D341Med (cell line): Measurements from ENCODE around the gene TIMM8A.
"Not testable (repeated sequence)": the region's sequence is repeated elsewhere in the genome, so short reads cannot be mapped to it uniquely, and the experiment has no call there.

Experiments
- DNase-seq: peaks from one replicate; pipeline ENCODE4 v3.0.0; 2012; ENCODE audit warnings: low spot score

Gene TIMM8A

DNA sequence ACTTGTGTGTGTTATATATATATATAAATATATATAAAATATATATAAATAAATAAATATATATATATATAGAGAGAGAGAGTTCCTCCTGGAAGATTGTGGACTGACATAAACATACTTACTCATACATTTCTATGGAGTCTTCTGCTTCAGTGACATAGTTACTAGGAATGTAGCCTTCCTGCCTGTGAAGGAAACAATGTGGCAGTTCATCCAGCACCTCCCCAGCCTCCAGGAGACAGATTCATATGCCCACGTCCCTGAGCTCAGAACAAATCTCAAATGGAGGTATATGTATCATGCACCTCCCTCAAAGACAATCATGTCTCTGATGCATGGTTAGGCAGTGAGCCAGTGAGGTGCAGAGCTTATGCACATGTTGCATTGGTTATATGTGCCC, 11.4 kb upstream of the TIMM8A start:
- no peak for DNase-seq

DNA sequence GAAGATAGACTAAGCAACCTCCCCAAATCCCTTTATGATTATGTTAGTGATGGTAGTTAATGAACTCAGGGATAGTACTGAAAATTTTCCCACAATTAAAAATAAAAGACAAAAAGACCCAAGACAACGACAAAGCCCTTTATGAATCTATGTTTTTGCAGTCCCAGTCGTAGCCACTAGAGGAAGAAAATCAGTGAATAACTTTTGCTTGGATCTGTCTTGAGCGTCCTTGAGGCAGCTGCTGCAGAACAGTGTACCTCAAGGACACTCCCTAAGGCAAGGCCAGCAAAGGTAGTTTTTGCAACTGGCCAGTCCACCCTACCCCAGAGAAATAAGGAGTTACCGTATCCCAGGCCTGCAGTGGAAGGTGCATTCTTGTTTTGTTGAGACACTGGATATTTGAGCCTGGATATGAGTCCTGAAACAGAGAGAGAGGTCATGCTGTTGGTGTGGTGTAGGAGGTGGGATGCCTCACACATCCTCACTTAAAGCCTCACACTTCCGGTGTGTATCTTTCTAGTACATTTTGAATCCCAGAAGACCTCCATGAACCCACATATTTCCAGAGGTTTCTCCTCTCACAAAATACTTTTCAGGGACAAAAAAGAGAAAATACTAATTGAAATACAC, 8.7 kb upstream of the TIMM8A start:
- peak; percentile 27 for DNase-seq

DNA sequence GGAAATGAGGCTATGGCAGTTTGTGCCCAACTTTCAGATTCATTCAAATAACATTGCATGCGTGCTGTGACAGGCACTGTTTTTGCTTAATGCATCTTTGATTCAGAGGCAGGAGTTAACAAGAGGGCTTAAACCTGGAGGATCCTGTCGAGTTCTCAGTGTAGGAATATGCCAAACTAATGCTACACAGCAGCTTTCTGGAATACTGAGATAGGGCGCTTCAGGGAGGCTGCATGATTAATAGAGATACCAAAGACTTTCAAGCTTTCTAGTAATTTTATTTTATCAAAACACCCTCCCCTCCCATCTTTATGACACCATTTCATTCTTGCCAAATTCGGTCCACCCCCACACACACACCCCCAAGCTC, 636 bp upstream of the TIMM8A start:
- DNase-seq, result no peak

DNA sequence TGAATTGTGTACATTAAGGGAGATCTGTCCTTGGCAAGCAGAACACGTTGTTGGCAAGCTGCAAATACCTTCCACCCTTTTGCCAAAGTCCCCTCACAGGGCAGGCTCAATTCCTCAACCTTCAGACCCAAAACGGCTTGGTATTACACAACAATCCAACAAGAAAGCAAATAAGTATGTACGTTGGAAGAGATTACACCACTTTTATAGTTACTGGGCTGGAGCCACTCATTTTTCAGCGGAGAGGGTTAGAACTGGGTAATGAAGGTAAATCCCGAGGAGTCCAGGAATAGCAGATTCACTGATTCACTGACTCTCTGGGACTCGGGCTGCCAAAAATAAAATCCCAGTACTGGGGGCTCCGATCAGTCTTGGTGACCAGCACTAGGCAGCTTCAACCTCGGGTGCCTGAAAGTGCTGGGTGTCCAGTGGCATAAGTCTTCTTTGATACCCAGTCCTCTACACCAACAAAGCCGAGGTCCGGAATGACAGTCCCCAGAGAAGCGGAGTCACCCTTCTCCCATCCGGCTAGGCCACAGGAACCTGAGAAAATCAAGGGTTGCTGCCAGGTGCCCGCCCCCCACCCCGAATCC, 587 bp downstream of the TIMM8A start:
- peak; percentile 45 for DNase-seq

DNA sequence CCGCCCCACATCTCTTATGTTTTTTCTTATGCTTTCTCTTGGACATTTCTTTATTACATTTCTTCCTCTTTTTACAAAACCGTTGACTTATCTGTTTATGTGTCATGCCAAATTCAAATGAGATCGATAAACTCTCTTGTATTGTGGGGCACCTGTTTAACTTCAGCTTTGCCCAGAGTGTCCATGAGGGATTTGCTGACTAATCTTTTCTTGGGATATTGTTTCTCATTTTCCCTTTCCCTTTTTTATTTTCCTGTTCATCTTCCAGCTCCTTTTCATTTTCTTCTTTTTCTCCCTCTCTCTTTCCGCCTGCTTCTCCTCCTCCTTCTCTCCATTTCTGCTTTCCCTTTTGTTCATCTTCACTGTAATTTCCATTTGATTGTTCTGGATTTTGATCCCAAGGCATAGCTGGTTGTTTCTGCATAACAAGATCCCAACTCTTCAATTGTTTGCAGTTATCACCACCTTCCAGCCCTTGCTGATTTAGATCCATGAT, 10.7 kb downstream of the TIMM8A start:
- no peak for DNase-seq

DNA sequence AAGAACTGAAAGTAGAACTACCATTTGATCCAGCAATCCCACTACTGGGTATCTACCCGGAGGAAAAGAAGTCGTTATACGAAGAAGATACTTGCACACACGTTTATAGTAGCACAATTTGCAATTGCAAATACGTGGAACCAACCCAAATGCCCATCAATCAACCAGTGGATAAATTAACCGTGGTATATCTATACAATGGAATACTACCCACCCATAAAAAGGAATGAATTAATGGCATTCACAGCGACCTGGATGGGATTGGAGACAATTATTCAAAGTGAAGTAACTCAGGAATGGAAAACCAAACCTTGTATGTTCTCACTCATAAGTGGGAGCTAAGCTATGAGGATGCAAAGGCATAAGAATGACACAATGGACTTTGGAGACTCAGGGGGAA, 14.2 kb downstream of the TIMM8A start:
- not testable (repeated sequence) for DNase-seq

DNA sequence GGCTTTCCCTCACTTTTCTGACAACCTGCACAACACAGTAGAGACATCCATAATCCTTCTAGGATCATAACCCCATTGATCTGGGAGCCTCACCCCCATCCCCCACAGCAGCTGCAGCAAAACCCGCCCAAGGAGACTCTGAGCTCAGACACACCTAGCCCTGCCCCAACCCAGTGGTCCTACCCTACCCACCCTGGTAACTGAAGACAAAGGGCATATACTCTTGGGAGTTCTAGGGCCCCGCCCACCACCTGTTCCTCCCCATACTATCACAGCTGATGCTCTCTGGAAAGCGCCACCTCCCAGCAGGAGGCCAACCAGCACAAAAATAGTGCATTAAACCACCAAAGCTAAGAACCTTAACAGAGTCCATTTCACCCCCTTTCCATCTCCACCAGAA, 21.9 kb downstream of the TIMM8A start:
- DNase-seq, result not testable (repeated sequence)

DNA sequence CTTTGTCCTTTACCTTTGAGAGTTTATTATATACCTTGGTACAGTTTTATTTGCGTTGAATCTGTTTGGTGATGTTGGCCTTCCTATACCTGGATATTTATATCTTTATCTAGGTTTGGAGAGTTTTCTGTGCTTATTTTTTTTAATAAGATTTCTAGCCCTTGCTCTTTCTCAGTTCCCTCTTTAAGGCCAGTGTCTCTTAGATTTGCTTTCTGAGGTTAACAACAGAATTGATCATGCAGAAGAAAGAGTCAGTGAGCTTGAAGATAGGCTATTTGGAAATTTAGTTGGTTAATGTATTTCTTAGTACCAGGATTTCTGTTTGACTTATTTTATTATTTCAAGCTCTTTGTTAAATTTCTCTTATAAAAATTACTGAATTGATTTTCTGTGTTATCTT, 44.8 kb downstream of the TIMM8A start:
- DNase-seq, result no peak
